ENCODE results near the gene ING4. TPM values are rescaled to one million over a fixed set of nuclear protein-coding genes. Genes with fewer than 3 reads are reported as not detected.

ING4 gene
- total RNA-seq, 1 donor from 2014 or later = 15.3 TPM

DNA sequence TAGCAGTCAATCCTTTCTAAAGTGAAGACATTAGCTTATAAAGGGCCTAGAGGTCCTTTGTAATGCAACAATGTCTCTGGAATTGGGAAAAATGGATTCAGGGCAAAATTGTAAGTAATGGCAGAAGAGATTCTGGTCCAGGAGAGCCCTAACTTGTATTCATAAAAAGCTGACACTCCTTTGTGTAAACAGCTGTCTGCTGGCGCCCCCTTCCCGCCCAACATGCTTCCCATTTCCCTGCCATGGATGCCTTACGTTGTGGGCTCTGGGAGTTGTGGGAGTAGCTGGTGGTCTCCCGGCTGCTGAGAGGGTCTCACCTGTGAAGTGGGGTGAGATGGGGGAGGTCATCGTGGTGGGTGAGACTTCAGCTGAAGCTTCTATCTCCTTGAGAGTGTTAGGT is 18.0 kb downstream of the ING4 start:
- TF ChIP-seq CTCF (IDR thresholded peaks at IDR 0.05; ENCODE audit: insufficient read depth, low read length, severe bottlenecking) = no peak
- DNase-seq (ENCODE audit: low read depth) (no peak), FAIRE-seq (no peak)
- no peaks in the 10 kb centered on the region for H3K27me3 ChIP-seq (ENCODE audit: control insufficient read depth, insufficient read depth, low read length)
- no peak overlapping the region for H3K4me3 ChIP-seq (ENCODE audit: low read depth, low read length)
- no peaks in the 10 kb centered on the region for H3K36me3 ChIP-seq (ENCODE audit: control insufficient read depth, insufficient read depth, low read length)

DNA sequence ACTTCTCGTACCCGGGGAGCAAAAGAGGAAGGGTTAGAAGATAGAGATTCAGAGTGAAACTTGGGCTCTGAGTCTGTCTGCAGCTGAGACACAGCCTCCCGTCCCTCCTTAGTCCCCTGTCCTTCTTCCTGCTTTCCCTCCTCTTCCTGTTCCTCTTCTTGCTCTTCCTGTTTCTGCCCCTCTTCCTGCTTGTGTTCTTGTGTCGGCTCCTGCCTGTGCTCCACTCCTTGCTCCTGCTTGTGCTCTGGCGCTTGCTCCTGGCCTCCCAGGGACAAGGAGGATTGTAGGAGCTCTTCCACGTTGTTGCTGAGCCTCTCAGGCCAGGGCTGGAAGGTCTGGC is 18.7 kb downstream of the ING4 start:
- no peak for DNase-seq (ENCODE audit: low read depth)
- TF ChIP-seq CTCF (IDR thresholded peaks at IDR 0.05; ENCODE audit: insufficient read depth, low read length, severe bottlenecking) = no peak
- FAIRE-seq = no peak
- H3K36me3 ChIP-seq (ENCODE audit: control insufficient read depth, insufficient read depth, low read length) = no peaks in the 10 kb centered on the region
- no peak overlapping the region for H3K4me3 ChIP-seq (ENCODE audit: low read depth, low read length)
- no peaks in the 10 kb centered on the region for H3K27me3 ChIP-seq (ENCODE audit: control insufficient read depth, insufficient read depth, low read length)

DNA sequence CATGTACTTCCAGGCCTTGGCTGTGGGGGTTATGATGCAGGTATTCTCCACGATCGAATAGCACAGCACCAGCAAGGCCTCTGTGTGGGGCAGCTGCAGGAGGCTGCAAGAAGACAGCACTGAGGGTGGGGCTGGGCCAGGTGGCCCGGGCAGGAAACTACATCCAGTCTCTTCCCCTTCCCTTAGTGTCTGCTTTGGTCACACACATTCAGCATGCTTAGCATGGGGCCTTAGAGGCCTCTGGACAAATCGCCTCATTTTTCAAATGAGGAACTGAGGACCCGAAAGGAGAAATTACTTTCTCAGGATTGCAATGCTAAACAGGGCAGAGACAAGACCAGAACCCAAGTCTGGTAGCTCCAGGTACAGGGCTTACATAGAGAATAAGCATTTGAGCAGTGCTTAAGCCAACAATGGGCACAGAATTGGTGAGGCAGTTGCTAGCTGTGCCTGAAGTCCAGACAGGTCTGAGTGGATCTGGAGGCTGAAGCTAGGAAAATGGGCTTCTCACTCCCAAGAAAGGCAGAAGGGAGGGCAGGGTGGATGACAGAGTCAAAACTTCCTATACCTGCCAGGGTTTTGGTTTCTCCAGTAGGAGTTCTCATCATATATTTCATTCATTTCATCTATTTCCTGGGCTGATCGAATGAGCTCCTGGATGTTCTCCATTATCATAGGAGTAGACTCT is 19.2 kb downstream of the ING4 start:
- H3K4me3 ChIP-seq (ENCODE audit: low read depth, low read length) = no peak overlapping the region
- no peak for DNase-seq (ENCODE audit: low read depth)
- FAIRE-seq = no peak
- H3K27me3 ChIP-seq (ENCODE audit: control insufficient read depth, insufficient read depth, low read length) = no peaks in the 10 kb centered on the region
- no peaks in the 10 kb centered on the region for H3K36me3 ChIP-seq (ENCODE audit: control insufficient read depth, insufficient read depth, low read length)
- no peak for TF ChIP-seq CTCF (IDR thresholded peaks at IDR 0.05; ENCODE audit: insufficient read depth, low read length, severe bottlenecking)

GRCh38 chr12:6641131-6641530 is 21.8 kb downstream of the ING4 start:
- no peaks in the 10 kb centered on the region for H3K27me3 ChIP-seq (ENCODE audit: control insufficient read depth, insufficient read depth, low read length)
- H3K36me3 ChIP-seq (ENCODE audit: control insufficient read depth, insufficient read depth, low read length) = no peaks in the 10 kb centered on the region
- no peak for DNase-seq (ENCODE audit: low read depth)
- no peak for TF ChIP-seq CTCF (IDR thresholded peaks at IDR 0.05; ENCODE audit: insufficient read depth, low read length, severe bottlenecking)
- no peak overlapping the region for H3K4me3 ChIP-seq (ENCODE audit: low read depth, low read length)
- FAIRE-seq = no peak

- DNase-seq (ENCODE audit: low read depth) (no peak), FAIRE-seq (no peak)
- Histone ChIP-seq H3K36me3 (ENCODE audit: control insufficient read depth, insufficient read depth, low read length) (no peaks in the 10 kb centered on the region), H3K4me3 (ENCODE audit: low read depth, low read length) (no peak overlapping the region), H3K27me3 (ENCODE audit: control insufficient read depth, insufficient read depth, low read length) (no peaks in the 10 kb centered on the region)
- no peak for TF ChIP-seq CTCF (IDR thresholded peaks at IDR 0.05; ENCODE audit: insufficient read depth, low read length, severe bottlenecking)
Measured at GRCh38 chr12:6640497-6640896, 22.4 kb downstream of the ING4 start.

DNA sequence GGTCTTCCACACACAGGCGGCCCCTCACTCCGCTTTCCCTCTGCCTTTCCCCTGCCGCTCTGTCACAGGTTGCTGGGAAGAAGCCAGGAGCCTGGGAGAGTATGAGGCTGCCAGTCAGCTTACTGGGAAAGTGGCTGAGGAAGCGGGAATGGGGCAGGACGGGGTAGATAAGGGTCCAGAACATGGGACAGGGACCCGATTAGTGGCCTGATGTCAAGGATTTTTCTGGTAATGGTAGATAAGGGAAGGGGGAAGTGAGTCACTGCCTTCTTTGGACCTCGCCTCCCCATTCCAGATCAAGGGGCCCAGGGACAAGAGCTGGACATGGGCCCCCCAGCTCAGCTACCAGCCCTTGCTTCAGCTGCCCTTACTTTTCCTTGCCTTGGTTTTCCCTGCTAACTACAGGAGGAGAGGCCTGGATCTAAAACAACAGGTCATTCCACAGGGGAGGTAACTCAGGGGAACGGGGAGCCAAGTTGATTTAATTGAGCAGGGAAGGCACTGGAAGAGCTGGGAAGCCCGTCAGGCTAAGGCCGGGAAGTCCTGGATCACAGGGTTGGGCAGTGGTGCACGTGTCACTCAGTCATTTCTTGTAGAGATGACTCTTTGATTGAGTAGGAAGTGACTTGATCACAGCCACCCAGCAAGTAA is 23.6 kb downstream of the ING4 start:
- Histone ChIP-seq H3K36me3 (ENCODE audit: control insufficient read depth, insufficient read depth, low read length) (no peaks in the 10 kb centered on the region), H3K27me3 (ENCODE audit: control insufficient read depth, insufficient read depth, low read length) (no peaks in the 10 kb centered on the region), H3K4me3 (ENCODE audit: low read depth, low read length) (no peak overlapping the region)
- FAIRE-seq = no peak
- TF ChIP-seq CTCF (IDR thresholded peaks at IDR 0.05; ENCODE audit: insufficient read depth, low read length, severe bottlenecking) = no peak
- DNase-seq (ENCODE audit: low read depth) = no peak

All from bronchial epithelial cell (primary cell).